Choroid plexus epithelial cell (primary cell): Measurements from ENCODE around the gene LPIN2.

ENCODE experiments used
- DNase-seq: peaks from one replicate; pipeline ENCODE4 v3.0.0-alpha.2; 2010; ENCODE audit warnings: low read depth
- H3K4me3 ChIP-seq: 2 replicates; pipeline ENCODE4 v1.5.1; 2011; ENCODE audit warnings: low read depth, mild to moderate bottlenecking, control low read depth, low read length, moderate library complexity
- TF ChIP-seq, protein P1 (sequence below): conservative IDR thresholded peaks from 2 replicates; pipeline ENCODE4 v1.5.1; 2011; ENCODE audit warnings: low read depth, mild to moderate bottlenecking, control low read depth, inconsistent platforms, low read length, moderate library complexity

LPIN2 gene, protein sequence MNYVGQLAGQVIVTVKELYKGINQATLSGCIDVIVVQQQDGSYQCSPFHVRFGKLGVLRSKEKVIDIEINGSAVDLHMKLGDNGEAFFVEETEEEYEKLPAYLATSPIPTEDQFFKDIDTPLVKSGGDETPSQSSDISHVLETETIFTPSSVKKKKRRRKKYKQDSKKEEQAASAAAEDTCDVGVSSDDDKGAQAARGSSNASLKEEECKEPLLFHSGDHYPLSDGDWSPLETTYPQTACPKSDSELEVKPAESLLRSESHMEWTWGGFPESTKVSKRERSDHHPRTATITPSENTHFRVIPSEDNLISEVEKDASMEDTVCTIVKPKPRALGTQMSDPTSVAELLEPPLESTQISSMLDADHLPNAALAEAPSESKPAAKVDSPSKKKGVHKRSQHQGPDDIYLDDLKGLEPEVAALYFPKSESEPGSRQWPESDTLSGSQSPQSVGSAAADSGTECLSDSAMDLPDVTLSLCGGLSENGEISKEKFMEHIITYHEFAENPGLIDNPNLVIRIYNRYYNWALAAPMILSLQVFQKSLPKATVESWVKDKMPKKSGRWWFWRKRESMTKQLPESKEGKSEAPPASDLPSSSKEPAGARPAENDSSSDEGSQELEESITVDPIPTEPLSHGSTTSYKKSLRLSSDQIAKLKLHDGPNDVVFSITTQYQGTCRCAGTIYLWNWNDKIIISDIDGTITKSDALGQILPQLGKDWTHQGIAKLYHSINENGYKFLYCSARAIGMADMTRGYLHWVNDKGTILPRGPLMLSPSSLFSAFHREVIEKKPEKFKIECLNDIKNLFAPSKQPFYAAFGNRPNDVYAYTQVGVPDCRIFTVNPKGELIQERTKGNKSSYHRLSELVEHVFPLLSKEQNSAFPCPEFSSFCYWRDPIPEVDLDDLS

DNA sequence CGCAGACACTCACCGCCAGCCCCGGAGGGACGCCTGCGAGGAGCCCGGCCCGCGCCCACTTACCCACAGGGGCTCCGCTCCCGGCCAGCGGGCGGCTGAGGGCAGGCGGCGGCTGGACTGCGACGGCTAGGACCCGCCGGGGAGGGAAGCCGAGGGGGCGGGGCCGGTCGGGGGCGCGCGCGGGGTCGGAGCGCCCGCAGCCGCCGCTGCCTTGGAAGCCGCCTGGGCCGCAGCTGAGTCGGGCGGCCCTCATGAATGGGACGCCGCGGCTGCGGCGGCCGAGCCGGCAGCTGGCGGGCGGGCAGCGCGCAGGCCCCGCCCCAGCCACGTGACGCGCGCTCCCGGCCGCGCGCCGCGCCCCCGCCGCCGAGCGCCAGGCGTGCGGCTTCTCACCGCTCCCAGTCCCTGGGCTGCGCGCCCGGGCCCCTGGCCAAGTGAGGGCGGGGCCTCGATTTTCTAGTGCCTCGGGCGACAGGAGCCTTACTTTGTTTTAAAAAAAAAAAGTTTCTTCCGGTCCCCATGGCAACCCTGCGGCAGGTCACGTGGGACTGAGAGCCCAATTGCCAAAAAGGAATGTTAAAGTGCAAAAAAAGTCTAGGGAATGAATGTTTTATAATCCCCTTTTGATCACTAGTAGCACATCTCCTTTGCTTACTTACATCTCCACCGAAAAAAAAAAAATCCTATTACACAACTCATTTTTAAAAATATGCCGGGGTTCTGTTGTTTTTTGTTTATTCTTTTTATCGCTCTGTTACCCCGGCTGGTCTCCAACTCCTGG lies at the start of gene LPIN2:
Gene LPIN2 (minus strand): TSS at position 121 of the 781 bp plus-strand sequence. CDS start 52,304 bp downstream, outside the sequence.
- DNase-seq = peak; percentile 98
- TF ChIP-seq, protein P1, sequence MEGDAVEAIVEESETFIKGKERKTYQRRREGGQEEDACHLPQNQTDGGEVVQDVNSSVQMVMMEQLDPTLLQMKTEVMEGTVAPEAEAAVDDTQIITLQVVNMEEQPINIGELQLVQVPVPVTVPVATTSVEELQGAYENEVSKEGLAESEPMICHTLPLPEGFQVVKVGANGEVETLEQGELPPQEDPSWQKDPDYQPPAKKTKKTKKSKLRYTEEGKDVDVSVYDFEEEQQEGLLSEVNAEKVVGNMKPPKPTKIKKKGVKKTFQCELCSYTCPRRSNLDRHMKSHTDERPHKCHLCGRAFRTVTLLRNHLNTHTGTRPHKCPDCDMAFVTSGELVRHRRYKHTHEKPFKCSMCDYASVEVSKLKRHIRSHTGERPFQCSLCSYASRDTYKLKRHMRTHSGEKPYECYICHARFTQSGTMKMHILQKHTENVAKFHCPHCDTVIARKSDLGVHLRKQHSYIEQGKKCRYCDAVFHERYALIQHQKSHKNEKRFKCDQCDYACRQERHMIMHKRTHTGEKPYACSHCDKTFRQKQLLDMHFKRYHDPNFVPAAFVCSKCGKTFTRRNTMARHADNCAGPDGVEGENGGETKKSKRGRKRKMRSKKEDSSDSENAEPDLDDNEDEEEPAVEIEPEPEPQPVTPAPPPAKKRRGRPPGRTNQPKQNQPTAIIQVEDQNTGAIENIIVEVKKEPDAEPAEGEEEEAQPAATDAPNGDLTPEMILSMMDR = no peak
- H3K4me3 ChIP-seq = peak within 1 kb of the TSS; percentile 79

- DNase-seq = no peak
- no peak overlapping the region for H3K4me3 ChIP-seq
- TF ChIP-seq, protein P1 = no peak
These were observed 48.8 kb upstream of the LPIN2 start for GRCh38 chr18:3061581-3062312.

DNA sequence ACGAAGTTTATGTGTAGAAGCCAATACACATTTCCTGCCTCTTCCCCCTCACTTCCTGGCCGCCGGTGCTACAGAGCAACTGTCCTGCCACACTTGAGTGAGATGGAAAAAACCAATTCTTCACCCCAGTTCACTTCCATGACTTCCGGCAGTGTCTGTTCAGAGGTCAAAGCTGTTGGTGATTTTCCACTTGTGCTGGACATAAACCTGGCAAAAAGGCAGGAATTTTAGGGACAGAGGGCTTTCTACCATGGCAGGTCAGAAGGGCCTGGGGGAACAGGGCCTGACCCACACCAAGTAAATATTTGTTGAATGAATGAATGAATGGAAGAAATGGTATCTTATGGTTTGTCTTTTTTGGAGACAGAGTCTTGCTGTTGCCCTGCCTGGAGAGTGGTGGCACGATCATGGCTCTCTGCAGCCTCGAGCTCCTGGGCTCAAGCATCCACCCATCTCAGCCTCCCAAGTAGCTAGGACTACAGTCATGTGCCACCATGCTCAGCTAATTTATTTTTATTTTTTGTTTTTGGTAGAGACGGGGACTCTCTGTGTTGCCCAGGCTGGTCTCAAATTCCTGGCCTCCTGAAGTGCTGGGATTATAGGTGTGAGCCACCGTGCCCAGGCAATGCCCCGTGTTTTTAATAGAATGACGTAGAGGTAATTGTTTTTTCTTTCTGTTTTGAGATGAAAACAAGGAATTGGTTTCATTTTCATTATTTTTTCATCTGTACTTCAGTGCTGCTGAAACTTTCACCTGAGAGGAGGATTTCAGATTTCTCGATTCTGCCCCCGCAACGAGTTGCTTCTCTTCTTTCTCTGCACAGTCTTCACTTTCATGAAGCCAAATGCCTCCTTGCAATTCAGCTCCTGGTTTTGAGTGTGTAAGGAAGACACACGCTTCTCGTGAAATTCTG lies 48.0 kb upstream of the LPIN2 start:
- TF ChIP-seq, protein P1 = no peak
- DNase-seq = no peak
- H3K4me3 ChIP-seq = no peak overlapping the region

- TF ChIP-seq, protein P1 = no peak
- no peak overlapping the region for H3K4me3 ChIP-seq
- DNase-seq = no peak
These were observed 46.3 kb upstream of the LPIN2 start for GRCh38 chr18:3059272-3059671.

DNA sequence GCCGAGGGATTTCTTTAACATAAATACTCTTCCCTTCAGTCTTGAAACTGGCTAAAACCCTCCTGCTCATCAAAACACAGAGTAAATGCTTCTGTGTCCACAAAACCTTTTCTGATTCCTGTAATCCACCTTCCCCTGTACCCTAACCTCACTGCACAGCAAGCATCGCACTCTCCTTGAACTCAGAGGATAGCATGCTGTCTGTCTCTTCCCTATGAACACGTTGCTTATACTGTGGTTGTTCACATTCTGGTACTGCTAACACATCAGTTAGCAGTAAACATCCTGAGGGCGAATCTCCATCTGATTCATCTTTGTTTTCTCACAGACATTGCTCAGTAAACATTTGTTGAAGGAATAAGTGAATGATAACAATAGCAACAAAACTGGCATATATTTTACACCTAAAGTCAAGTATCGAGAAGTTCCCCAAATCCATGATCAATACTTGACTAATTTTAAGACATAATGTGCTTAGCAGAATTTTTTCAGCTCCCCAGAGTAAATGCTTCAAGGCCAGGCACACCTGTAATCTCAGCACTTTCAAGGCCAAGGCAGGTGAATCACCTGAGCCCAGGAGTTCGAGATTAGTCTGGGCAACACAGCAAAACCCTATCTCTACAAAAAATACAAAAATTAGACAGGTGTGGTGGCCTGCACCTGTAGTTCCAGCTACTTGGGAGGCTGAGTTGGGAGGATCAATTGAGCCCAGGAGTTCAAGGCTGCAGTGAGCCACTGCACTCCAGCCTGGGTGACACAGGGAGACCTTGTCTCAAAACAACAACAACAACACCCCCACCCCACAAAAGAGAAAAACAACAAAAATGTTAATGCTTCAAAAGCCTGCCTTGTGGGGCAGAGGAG lies 45.6 kb upstream of the LPIN2 start:
- H3K4me3 ChIP-seq = no peak overlapping the region
- DNase-seq = no peak
- TF ChIP-seq, protein P1 = no peak
